Esophagus muscularis mucosa (tissue), 4 donors: Measurements from ENCODE around the gene TMEM41B.

ENCODE experiments used
- CTCF ChIP-seq, 3 experiments: fragments of 200-600 bp in 2 of 3; fragments of 450-650 bp in 1 of 3; sonication (generic) in 2 of 3; IDR thresholded peaks; one replicate each; pipeline ENCODE4 v1.5.1; 2017 to 2019; ENCODE audit warnings: antibody characterized with exemption in 3 of 3, mild to moderate bottlenecking in 2 of 3, moderate library complexity in 1 of 3
- EP300 ChIP-seq: sonication (generic); formaldehyde crosslinking; IDR thresholded peaks from one replicate; pipeline ENCODE4 v1.6.1; 2017; ENCODE audit warnings: antibody characterized with exemption
- POLR2AphosphoS5 ChIP-seq, 2 donors: sonication (generic); formaldehyde crosslinking; IDR thresholded peaks; one replicate each; pipeline ENCODE4 v1.6.1; 2017; ENCODE audit warnings: antibody characterized with exemption in 2 of 2

- TF ChIP-seq POLR2AphosphoS5 (IDR thresholded peaks at IDR 0.05), result no peak
- no peak for TF ChIP-seq CTCF (IDR thresholded peaks at IDR 0.05)
- no peak for TF ChIP-seq EP300
These were observed 20.7 kb downstream of the TMEM41B start for GRCh38 chr11:9293646-9294045.
